CD4-positive, alpha-beta T cell treated with Interleukin-6 for 4 hours (primary cell): ENCODE data around the gene RPL38.

Experiments used
- DNase-seq: peaks from one replicate; pipeline ENCODE4 v3.0.0-alpha.2; 2020; ENCODE audit warnings: mixed read lengths

Gene RPL38

DNA sequence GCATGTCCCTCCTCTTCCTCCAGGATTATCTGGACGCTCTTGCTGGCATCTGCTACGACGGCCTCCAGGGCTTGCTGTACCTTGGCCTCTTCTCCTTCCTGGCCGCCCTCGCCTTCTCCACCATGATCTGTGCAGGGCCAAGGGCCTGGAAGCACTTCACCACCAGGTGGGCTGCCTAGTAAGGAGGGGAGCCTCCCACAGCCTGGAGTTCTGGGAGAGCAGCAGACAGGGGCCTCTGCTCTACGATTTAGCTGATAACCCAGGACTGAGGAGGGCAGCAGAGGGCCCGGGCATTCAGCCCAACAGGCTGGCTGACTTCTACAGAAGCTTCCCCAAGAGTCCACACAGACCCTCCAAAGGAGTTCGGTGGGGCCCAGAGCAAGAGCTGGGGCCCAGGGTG, 48.7 kb downstream of the RPL38 start:
- no peak for DNase-seq

- DNase-seq, result no peak
These were observed 49.6 kb downstream of the RPL38 start for GRCh38 chr17:74253036-74253435.

GRCh38 chr17:74257311-74257710, 53.8 kb downstream of the RPL38 start:
- no peak for DNase-seq

DNA sequence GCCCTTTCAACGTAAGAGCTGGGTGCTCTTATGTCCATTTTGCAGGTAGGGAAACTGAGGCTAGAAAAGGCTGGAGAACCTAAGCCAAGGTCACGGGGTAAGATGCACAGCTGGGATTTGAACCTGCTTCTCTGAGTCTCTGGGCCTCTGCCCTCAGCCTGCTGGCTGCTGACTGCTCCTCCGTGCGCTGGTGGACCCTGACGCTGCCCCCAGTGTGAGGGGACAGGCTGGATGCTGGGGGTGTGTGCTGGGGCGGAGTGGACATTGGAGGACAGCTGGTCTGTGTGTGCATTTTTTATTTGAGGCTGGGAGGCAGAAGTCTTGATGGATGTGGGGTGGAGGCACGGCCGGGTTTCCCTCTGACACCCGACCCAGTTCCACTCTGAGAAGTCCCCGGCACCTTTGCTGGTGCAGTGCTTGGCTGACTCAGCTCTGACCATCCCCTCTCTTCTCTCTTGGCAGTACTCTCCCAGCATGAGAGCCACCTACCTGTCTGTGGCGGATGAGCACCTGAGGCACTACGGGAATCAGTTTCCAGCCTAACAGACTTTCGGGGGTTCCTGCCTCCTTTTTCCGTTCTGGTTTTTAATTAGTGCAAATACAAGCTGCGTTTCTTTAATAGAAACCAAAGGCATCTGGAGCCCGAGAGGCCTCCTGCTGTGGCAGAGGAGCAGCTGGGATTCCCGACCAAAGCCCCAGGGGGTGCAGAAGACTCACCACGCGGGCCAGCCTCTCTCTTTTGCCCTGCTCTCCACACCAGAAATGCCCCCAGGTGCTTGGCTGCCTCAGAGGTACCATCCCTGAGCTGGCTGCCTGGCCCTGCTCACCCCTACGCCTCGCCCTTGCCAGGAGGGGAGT, 56.4 kb downstream of the RPL38 start:
- DNase-seq, result no peak
